ENCODE results near the gene FAM162A.
"Not testable (repeated sequence)": the region's sequence is repeated elsewhere in the genome, so short reads cannot be mapped to it uniquely, and the experiment has no call there.

FAM162A gene

DNA sequence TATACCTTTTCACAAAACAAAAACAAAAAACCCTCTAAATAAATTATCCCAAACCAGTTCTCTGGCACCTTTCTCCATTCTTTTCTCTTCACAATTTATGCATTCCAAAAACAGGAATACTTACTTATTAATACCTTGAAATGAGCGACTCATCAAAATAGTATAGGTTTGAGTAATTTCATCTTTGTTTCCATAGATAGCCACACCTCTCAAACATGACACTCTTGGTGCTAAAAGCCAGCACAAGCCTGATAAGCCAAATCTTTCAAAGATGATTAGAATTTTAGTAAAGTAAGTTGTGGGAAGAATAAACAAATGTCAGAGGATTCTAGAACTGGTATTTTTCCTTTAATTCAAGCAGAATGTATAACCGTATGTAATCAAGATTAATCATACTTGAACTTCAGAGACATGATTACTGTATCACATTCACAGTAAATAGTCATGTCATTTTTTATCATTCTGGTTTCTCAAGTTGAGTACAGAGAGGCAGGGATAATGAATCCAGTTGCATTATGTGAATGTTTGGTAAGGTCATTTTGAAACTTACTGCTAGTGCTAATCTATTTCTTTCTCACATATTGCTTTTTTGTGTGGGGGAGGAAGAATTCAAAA, 44.0 kb downstream of the FAM162A start:
- DNase-seq = no peak

DNA sequence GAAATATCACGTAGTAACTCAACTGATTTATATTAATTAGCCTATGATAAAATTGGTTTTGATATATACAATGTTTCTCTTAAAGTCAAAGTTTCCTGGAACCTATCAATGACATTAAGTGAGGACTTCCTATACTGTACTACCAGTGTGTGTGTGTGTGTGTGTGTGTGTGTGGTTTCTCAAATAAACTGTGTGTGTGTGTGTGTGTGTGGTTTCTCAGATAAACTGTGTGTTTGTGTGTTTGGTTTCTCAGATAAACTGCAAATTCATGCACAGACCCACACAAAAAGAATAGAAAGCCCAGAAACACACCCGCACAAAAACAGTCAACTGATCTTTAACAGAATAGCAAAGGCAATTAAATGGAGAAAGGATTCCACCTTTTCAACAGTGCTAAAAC, 46.4 kb downstream of the FAM162A start:
- no peak for DNase-seq

DNA sequence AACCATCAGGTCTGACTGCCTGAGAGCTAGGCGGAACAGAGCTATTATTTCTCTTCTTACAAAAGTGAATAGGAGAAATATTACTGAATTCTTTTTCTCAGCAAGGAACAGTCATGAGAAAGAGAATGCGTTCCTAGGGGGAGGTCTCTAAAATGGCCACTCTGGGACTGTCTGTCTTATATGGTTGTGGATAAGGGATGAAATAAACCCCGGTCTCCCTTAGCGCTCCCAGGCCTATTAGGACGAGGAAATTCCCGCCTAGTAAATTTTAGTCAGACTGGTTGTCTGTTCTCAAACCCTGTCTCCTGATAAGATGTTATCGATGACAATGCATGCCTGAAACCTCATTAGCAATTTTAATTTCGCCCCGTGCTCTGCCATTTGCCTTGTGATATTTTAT, 52.0 kb downstream of the FAM162A start:
- no peak for DNase-seq

DNA sequence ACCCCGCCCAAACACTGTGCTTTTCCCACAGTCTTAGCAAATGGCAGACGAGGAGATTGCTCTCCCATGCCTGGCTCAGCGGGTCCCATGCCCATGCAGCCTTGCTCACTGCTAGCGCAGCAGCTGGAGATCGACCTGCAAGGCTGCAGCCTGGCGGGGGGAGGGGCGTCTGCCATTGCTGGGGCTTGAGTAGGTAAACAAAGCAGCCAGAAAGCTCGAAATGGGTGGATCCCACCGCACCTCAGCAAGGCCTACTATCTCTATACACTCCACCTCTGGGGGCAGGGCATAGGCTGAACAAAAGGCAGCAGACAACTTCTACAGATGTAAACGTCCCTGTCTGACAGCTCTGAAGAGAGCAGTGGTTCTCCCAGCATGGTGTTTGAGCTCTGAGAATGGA, 59.1 kb downstream of the FAM162A start:
- DNase-seq = no peak

DNA sequence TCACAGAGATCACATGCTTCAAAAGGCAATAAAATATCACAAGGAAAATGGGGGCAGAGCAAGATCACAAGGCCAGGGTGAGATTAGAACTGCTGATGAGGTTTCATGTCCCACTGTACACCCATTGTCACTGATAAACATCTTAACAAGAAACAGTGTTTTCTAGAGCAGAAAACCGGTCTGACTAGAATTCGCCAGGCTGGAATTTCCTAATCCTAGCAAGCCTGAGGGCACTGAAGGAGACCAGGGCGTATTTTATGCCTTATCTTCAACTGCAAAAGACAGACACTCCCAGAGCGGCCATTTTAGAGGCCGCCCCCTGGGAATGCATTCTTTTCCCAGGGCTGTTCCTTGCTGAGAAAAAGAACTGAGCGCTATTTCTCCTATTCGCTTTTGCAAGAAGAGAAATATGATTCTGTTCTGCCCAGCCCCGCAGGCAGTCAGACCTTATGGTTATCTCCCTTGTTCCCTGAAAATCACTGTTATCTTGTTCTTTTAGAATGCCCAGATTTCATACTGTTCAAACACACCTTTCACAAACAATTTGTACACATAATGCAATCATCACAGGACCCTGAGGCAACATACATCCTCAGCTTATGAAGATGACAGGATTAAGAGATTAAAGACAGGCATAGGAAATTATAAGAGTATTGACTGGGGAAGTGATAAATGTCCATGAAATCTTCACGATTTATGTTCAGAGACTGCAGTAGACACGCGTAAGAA, 59.9 kb downstream of the FAM162A start:
- not testable (repeated sequence) for DNase-seq

DNA sequence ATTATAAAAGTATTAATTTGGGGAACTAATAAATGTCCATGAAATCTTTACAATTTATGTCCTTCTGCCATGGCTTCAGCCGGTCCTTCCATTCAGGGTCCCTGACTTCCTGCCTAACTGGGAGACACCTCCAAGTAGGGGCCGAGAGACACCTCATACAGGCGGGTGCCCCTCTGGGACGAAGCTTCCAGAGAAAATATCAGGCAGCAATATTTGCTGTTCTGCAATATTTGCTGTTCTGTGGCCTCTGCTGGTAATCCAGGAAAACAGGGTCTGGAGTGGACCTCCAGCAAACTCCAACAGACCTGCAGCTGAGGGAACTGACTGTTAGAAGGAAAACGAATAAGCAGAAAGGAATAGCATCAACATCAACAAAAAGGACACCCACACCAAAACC, 60.5 kb downstream of the FAM162A start:
- not testable (repeated sequence) for DNase-seq

DNA sequence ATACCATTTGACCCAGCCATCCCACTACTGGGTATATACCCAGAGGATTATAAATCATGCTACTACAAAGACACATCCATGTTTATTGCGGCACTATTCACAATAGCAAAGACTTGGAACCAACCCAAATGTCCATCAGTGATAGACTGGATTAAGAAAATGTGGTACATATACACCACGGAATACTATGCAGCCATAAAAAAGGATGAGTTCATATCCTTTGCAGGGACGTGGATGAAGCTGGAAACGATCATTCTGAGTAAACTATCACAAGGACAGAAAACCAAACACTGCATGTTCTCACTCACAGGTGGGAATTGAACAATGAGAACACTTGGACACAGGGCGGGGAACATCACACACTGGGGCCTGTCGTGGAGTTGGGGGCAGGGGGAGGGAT, 64.2 kb downstream of the FAM162A start:
- DNase-seq = not testable (repeated sequence)

DNA sequence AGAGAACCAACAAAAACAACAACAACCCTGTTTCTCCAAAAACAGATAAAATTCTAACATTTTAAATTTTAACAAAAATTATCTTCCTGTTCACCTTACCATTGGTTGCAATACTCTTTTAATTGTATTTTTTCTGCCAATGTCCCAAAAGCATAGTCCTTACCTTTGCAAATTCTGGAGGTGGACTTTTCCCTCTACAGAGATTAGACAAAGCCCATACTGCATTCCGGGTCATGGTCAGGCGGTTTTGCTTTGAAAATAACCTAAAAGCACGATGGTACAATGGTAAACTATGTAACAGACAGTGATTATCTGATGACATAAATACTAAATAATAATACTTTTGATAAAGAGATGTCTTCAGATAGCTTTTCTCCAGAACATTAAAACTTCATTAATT, 67.4 kb downstream of the FAM162A start:
- DNase-seq = no peak

DNA sequence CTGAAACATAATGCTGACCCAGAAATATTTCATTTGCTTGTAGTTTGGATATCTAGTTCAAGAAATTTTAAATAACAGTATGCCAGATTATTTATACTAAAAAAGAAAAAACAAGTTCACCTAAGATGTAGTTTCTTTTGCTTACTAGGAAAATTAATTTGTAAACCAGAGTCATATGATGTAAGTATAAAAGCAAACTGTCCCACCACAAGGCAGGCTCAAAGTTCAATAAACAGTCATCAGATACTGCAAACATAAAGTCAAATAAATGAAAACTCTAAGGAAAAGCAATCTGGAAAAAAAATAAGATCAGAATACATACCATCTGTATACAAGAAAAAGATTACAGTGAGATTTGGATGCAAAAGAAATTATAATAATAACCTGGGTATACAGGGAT, 72.1 kb downstream of the FAM162A start:
- no peak for DNase-seq

DNA sequence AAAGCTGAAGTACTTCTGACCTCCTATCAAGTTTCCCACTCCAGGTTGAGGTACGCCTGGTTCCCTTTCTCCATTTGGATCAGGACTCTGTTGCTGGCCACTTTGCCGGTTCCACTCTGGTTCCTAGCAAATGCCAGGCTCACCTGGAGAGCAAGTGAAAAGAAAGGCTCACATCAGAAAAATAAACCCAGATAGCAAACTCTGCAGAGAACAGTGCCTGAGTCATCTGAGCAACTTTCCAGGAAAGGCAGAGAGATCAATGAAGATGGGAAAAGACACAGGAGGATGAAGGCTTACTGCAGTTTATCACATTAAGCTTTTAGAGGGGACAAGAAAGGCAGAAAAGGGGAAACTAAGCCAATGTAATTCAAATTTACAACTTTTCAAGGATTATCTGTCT, 73.7 kb downstream of the FAM162A start:
- no peak for DNase-seq

DNA sequence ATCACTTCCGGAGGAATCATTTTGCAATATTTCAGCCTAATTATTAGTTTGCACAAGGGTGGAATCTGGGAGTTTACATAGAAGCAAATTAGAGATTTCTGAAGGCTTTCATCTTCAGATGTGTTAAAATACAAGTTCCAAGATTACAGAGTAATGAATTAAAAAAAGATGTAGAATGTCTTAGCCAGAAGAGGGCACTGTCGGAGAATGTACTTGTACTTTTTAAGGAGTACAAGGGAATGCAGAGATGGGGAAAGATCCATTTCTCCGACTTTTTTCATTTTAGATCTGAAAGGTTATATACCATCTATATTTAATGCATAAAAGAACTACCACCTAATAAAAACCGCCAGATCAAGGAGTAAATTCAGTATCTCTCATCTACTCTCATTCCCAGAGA, 75.0 kb downstream of the FAM162A start:
- DNase-seq = peak; percentile 26 to 66

DNA sequence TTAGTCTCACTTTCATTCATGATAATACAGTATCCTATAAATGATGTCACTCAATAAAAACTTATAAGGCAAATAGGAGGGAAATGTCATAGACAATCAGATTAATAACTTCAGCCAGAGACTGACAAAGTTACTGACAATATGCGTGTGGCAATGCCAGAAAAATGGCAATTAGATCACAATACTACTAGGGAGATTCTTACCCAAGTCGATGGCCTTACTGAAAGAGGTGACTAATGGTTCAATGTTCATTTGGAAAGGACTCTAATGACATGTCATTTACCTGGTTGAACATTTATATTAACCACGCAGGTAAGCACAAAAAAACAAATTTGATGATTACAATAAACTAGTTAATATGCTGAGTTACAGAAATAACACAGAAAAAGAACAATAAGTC, 77.8 kb downstream of the FAM162A start:
- DNase-seq = no peak
